SU-DHL-6 (cell line): Measurements from ENCODE around the gene WWP2.

Experiments used
- H2AFZ ChIP-seq: fragments of 200-600 bp; sonication (generic); 2 replicates; pipeline ENCODE4 v1.6.1; 2014; ENCODE audit warnings: low read depth, mild to moderate bottlenecking, moderate library complexity, mixed read lengths, antibody characterized with exemption, low read length; ENCODE audit not compliant: severe bottlenecking
- H3F3A ChIP-seq: fragments of 200-600 bp; shearing (Covaris generic); 2 replicates; pipeline ENCODE4 v1.6.0; 2016; ENCODE audit warnings: antibody characterized with exemption, mild to moderate bottlenecking; ENCODE audit not compliant: insufficient read depth
- H3K27ac ChIP-seq: fragments of 200-600 bp; sonication (generic); 2 replicates; pipeline ENCODE4 v1.5.1; 2016; ENCODE audit warnings: low read depth, mild to moderate bottlenecking, low read length, moderate library complexity, mixed read lengths
- H3K27me3 ChIP-seq: fragments of 200-600 bp; sonication (generic), shearing (Covaris generic); 2 replicates; pipeline ENCODE4 v1.6.0; 2014; ENCODE audit warnings: mild to moderate bottlenecking, low read length
- H3K36me3 ChIP-seq: fragments of 200-600 bp; sonication (generic); 2 replicates; pipeline ENCODE4 v1.6.1; 2014; ENCODE audit warnings: mild to moderate bottlenecking, low read length, mixed read lengths
- H3K4me2 ChIP-seq: fragments of 300-600, 200-600 bp; shearing (Covaris generic), sonication (generic); 2 replicates; pipeline ENCODE4 v1.6.0; 2014; ENCODE audit warnings: low read length, low read depth, mild to moderate bottlenecking; ENCODE audit not compliant: poor library complexity, severe bottlenecking
- H3K4me3 ChIP-seq: fragments of 200-600 bp; sonication (generic); 2 replicates; pipeline ENCODE4 v1.5.1; 2014; ENCODE audit warnings: antibody characterized with exemption, low read length, mild to moderate bottlenecking, mixed read lengths; ENCODE audit not compliant: insufficient read depth, poor library complexity, severe bottlenecking
- H3K79me2 ChIP-seq: fragments of 200-600 bp; sonication (generic); 2 replicates; pipeline ENCODE4 v1.6.1; 2014; ENCODE audit warnings: mild to moderate bottlenecking, low read length, moderate library complexity; ENCODE audit not compliant: insufficient read depth
- H3K9ac ChIP-seq: fragments of 200-600 bp; sonication (generic); 2 replicates; pipeline ENCODE4 v1.7.0; 2014; ENCODE audit warnings: mild to moderate bottlenecking, low read length
- H3K9me2 ChIP-seq: fragments of 200-600 bp; sonication (generic); replicated peaks from 2 replicates; pipeline ENCODE4 v1.6.1; 2014; ENCODE audit warnings: low read length; ENCODE audit not compliant: insufficient read depth
- H3K9me3 ChIP-seq: fragments of 200-600 bp; sonication (generic); 2 replicates; pipeline ENCODE4 v1.6.1; 2014; ENCODE audit warnings: low read length, mixed read lengths; ENCODE audit not compliant: insufficient read depth
- H4K20me1 ChIP-seq: fragments of 200-600 bp; sonication (generic); 2 replicates; pipeline ENCODE4 v1.6.1; 2014; ENCODE audit warnings: low read depth, mild to moderate bottlenecking, antibody characterized with exemption, low read length, moderate library complexity, mixed read lengths
- CTCF ChIP-seq: fragments of 200-600 bp; sonication (generic); IDR thresholded peaks from one replicate; pipeline ENCODE4 v1.5.1; 2017; ENCODE audit warnings: antibody characterized with exemption, mild to moderate bottlenecking, low read length, moderate library complexity; ENCODE audit not compliant: insufficient read depth, poor library complexity, severe bottlenecking
- EZH2phosphoT487 ChIP-seq: fragments of 200-600 bp; sonication (generic), shearing (Covaris generic); conservative IDR thresholded peaks from 2 replicates; pipeline ENCODE4 v1.6.1; 2018; ENCODE audit warnings: mild to moderate bottlenecking, antibody characterized with exemption, low read length, moderate library complexity, mixed read lengths

Gene WWP2

DNA sequence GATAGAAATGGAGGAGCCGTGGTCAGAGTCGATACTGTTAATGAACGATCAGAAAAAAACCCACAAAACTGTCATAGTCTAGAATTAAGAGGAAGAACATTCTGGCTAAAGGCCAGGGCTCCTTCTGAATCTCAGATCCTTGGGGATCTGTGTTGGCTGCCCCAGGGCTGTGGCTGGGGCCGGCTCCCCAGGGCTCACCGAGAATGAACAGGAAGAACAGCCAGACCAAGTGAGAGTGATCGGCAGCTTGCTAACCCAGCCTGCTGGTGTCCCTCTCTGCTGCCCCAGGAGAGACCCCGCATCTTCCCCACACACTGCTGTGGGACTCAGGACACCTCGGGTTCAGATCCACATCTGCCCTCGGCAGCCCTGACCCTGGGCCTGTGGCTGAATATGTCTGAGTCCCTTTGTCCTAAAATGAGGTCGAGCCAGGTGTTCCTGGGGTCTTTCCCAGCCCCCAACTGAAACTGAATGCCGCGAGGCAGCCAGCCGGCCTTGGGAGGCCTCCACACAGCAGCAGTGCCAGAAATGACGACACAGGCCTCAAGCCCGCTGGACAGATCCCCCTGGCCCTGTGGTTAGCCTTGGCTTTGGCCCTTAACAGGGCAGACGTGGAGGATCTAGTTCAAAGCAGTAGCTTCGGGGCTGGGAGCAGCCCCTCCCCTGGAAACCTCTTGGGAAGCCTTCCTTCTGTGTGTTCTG, 165.1 kb downstream of the WWP2 start:
- H4K20me1 ChIP-seq, result no peaks in the 10 kb centered on the region
- no peaks in the 10 kb centered on the region for H3K79me2 ChIP-seq
- H3F3A ChIP-seq, result no peaks in the 10 kb centered on the region
- H3K9ac ChIP-seq, result no peak overlapping the region
- no peak overlapping the region for H3K4me2 ChIP-seq
- H2AFZ ChIP-seq, result no peak overlapping the region
- no peaks in the 10 kb centered on the region for H3K9me3 ChIP-seq
- no peaks in the 10 kb centered on the region for H3K27me3 ChIP-seq
- no peak overlapping the region for H3K27ac ChIP-seq
- H3K4me3 ChIP-seq, result no peak overlapping the region
- TF ChIP-seq EZH2phosphoT487 (no peak), CTCF (no peak)
- no peaks in the 10 kb centered on the region for H3K9me2 ChIP-seq
- H3K36me3 ChIP-seq, result no peaks in the 10 kb centered on the region

DNA sequence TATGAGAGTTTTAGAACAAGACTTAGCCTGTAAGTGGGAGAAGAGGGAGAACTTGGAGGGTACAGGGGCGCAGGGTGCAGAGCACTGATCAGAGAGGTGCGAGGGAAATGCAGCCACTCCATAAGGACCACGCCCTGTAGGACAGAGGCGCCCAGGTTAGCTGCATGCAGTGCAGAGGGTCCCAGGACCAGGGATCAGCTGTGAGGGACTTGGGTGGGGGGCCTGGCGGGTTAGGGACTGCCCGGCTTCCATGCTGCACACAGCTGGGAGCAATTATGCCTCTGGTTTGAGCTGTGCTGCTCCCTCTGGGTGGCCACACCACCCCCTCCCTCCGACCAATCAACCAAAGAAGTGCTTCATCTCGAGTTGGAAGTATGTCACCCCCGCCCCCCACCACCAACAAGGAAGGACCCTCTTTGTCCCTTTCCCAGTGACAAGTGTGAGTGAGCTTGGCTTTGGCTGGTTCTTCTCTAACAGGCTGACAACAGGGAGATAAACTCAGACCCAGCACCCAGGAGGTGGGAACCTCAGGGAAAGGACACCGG, 166.8 kb downstream of the WWP2 start:
- H3K9me3 ChIP-seq, result no peaks in the 10 kb centered on the region
- TF ChIP-seq CTCF (no peak), EZH2phosphoT487 (no peak)
- no peak overlapping the region for H3K27ac ChIP-seq
- no peak overlapping the region for H3K9ac ChIP-seq
- H4K20me1 ChIP-seq, result no peaks in the 10 kb centered on the region
- no peak overlapping the region for H3K4me2 ChIP-seq
- H3K4me3 ChIP-seq, result no peak overlapping the region
- H3K27me3 ChIP-seq, result no peaks in the 10 kb centered on the region
- no peaks in the 10 kb centered on the region for H3K79me2 ChIP-seq
- no peaks in the 10 kb centered on the region for H3F3A ChIP-seq
- H3K9me2 ChIP-seq, result no peaks in the 10 kb centered on the region
- no peak overlapping the region for H2AFZ ChIP-seq
- H3K36me3 ChIP-seq, result no peaks in the 10 kb centered on the region

- Histone ChIP-seq H3K9me2 (no peaks in the 10 kb centered on the region), H4K20me1 (no peaks in the 10 kb centered on the region), H3K9me3 (no peaks in the 10 kb centered on the region), H3K4me3 (no peak overlapping the region), H3K27me3 (no peaks in the 10 kb centered on the region), H3K36me3 (no peaks in the 10 kb centered on the region), H3K27ac (no peak overlapping the region), H3K9ac (no peak overlapping the region), H2AFZ (no peak overlapping the region), H3K4me2 (no peak overlapping the region), H3F3A (no peaks in the 10 kb centered on the region), H3K79me2 (no peaks in the 10 kb centered on the region)
- TF ChIP-seq CTCF, result no peak
- no peak for TF ChIP-seq EZH2phosphoT487
Measured at GRCh38 chr16:69929480-69929879, 167.3 kb downstream of the WWP2 start.
